HepG2 (cell line): ENCODE data around the gene MRPL54. TPM values are rescaled to one million over a fixed set of nuclear protein-coding genes. Genes with fewer than 3 reads are reported as not detected.

ENCODE experiments used
- ERF ChIP-seq: IDR thresholded peaks from 2 replicates; pipeline ENCODE4 v1.6.1; 2018; ENCODE audit warnings: missing biosample characterization, missing genetic modification reagents
- KDM6A ChIP-seq: IDR thresholded peaks from 2 replicates; pipeline ENCODE4 v1.6.1; 2016; ENCODE audit warnings: low read depth
- PATZ1 ChIP-seq: sonication (generic); formaldehyde crosslinking; IDR thresholded peaks from 2 replicates; pipeline ENCODE4 v1.4.0; 2020; ENCODE audit warnings: missing genetic modification reagents
- PCBP1 ChIP-seq: fragments of 200-400 bp; formaldehyde crosslinking; IDR thresholded peaks from 2 replicates; pipeline ENCODE4 v1.6.1; 2017; ENCODE audit warnings: mild to moderate bottlenecking, low read depth, low read length, borderline replicate concordance
- PHF21A ChIP-seq: sonication (generic); formaldehyde crosslinking; IDR thresholded peaks from 2 replicates; pipeline ENCODE4 v1.5.0; 2020; ENCODE audit warnings: mild to moderate bottlenecking, missing genetic modification reagents
- SMAD3 ChIP-seq: sonication (generic); formaldehyde crosslinking; IDR thresholded peaks from 2 replicates; pipeline ENCODE4 v1.4.0; 2020; ENCODE audit warnings: missing genetic modification reagents
- TSC22D2 ChIP-seq: sonication (generic); formaldehyde crosslinking; IDR thresholded peaks from 2 replicates; pipeline ENCODE4 v1.5.1; 2020; ENCODE audit warnings: missing genetic modification reagents, mild to moderate bottlenecking, borderline replicate concordance
- ZNF251 ChIP-seq: sonication (generic); formaldehyde crosslinking; IDR thresholded peaks from 2 replicates; pipeline ENCODE4 v1.9.0; 2021; ENCODE audit warnings: mild to moderate bottlenecking, missing genetic modification reagents
- ZNF296 ChIP-seq: sonication (generic); formaldehyde crosslinking; conservative IDR thresholded peaks from 2 replicates; pipeline ENCODE4 v1.5.0; 2020; ENCODE audit warnings: mild to moderate bottlenecking, missing genetic modification reagents
- ZNF350 ChIP-seq: sonication (generic); formaldehyde crosslinking; IDR thresholded peaks from 2 replicates; pipeline ENCODE4 v1.4.0; 2020; ENCODE audit warnings: mild to moderate bottlenecking, low read depth, missing genetic modification reagents, borderline replicate concordance
- ZNF501 ChIP-seq: sonication (generic); formaldehyde crosslinking; IDR thresholded peaks from 2 replicates; pipeline ENCODE4 v1.5.1; 2020; ENCODE audit warnings: mild to moderate bottlenecking, moderate library complexity, missing genetic modification reagents
- ZNF563 ChIP-seq: sonication (generic); formaldehyde crosslinking; IDR thresholded peaks from 2 replicates; pipeline ENCODE4 v1.8.0; 2022; ENCODE audit warnings: mild to moderate bottlenecking, moderate library complexity, missing genetic modification reagents
- ZNF660 ChIP-seq: sonication (generic); formaldehyde crosslinking; IDR thresholded peaks from 2 replicates; pipeline ENCODE4 v1.5.1; 2020; ENCODE audit warnings: mild to moderate bottlenecking, low read depth, missing genetic modification reagents, borderline replicate concordance
- ZNF784 ChIP-seq: sonication (generic); formaldehyde crosslinking; IDR thresholded peaks from 2 replicates; pipeline ENCODE4 v1.5.1; 2020; ENCODE audit warnings: missing genetic modification reagents, mild to moderate bottlenecking, borderline replicate concordance
- polyA plus RNA-seq, 8 experiments: library from polyadenylated mRNA; depleted of rRNA in 3 of 8; stranded (reverse) in 7 of 8; unstranded in 1 of 8; fragments of >200 nt; fragmentation: Illumina TruSeq in 4 of 8; extraction: Trizol in 4 of 8; gene quantifications; 2 replicates each; pipeline versions ENCODE4 v1.2.1 to v1.2.3, GENCODE V29; 2011 to 2016; ENCODE audit warnings: low read depth in 4 of 8, missing spikeins in 1 of 8, mixed read lengths in 1 of 8; ENCODE audit not compliant: insufficient read depth in 1 of 8
- total RNA-seq, 5 experiments: library from RNA; depleted of rRNA; stranded (reverse); fragments of >200 nt; fragmentation: Illumina TruSeq; extraction: Trizol; gene quantifications; 2 replicates each; pipeline ENCODE4 v1.2.3, GENCODE V29; 2016; ENCODE audit warnings: low read depth in 1 of 5
- TF ChIP-seq, protein P1 (sequence below): sonication (generic); formaldehyde crosslinking; IDR thresholded peaks from 2 replicates; pipeline ENCODE4 v1.8.1; 2022; ENCODE audit warnings: low read depth, mild to moderate bottlenecking, missing genetic modification reagents
- TF ChIP-seq, protein P2 (sequence below): sonication (generic); formaldehyde crosslinking; IDR thresholded peaks from 2 replicates; pipeline ENCODE4 v1.5.0; 2020; ENCODE audit warnings: missing genetic modification reagents
- TF ChIP-seq, protein P3 (sequence below): sonication (generic); formaldehyde crosslinking; IDR thresholded peaks from 2 replicates; pipeline ENCODE4 v1.4.0; 2020; ENCODE audit warnings: missing genetic modification reagents, low read depth, mild to moderate bottlenecking, borderline replicate concordance
- TF ChIP-seq, protein P4 (sequence below): sonication (generic); formaldehyde crosslinking; conservative IDR thresholded peaks from 2 replicates; pipeline ENCODE4 v1.4.0; 2020; ENCODE audit warnings: mild to moderate bottlenecking, missing genetic modification reagents, moderate library complexity

Gene MRPL54
- total and polyA plus RNA-seq, 2 of the 13 experiments (the other 11 are each of a cell fraction or from before 2014, with no cell fraction given) = 36.8 to 66.9 TPM

DNA sequence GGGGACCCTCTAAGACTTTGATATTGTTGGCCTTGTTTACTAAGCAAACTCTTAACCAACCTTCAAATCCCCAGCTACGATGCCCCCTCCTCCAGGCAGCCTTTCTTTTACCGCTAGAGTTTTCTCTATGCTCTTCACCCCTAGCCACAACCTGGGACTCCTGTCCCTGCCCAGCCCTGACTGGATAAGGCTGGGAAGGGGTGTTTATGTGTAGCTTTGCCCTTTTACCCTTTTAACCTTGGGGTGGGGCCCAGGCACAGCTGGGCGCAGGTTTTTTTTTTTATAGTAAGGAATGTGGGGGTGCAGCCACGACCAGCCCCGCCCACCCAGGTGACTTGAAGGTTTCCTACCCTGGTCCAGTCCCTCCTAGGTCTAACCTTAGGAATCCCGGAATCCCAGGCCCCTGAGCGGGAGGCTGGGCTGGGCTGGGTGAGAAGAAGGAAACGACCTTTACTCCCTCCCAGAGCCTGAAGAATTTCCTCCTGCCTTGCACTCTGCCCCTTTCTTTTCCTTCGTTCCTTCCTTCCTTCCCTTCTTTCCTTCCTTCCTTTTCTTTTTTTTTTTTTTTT, 42.0 kb upstream of the MRPL54 start (continued):
- TF ChIP-seq, protein P1, sequence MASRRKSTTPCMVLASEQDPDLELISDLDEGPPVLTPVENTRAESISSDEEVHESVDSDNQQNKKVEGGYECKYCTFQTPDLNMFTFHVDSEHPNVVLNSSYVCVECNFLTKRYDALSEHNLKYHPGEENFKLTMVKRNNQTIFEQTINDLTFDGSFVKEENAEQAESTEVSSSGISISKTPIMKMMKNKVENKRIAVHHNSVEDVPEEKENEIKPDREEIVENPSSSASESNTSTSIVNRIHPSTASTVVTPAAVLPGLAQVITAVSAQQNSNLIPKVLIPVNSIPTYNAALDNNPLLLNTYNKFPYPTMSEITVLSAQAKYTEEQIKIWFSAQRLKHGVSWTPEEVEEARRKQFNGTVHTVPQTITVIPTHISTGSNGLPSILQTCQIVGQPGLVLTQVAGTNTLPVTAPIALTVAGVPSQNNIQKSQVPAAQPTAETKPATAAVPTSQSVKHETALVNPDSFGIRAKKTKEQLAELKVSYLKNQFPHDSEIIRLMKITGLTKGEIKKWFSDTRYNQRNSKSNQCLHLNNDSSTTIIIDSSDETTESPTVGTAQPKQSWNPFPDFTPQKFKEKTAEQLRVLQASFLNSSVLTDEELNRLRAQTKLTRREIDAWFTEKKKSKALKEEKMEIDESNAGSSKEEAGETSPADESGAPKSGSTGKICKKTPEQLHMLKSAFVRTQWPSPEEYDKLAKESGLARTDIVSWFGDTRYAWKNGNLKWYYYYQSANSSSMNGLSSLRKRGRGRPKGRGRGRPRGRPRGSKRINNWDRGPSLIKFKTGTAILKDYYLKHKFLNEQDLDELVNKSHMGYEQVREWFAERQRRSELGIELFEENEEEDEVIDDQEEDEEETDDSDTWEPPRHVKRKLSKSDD (CRISPR knock-in tag) = no peak
- TF ChIP-seq ZNF784 (CRISPR knock-in tag) (no peak), TSC22D2 (no peak), ERF (CRISPR knock-in tag) (0 out of 2 replicates have a peak, but pooled peaks have one; percentile 22), ZNF660 (CRISPR knock-in tag) (no peak), KDM6A (CRISPR knock-in tag) (no peak), ZNF501 (CRISPR knock-in tag) (no peak), ZNF563 (CRISPR knock-in tag) (no peak), PCBP1 (no peak), PATZ1 (CRISPR knock-in tag) (peak; percentile 44; the same call in 1 of the 2 replicates), ZNF296 (CRISPR knock-in tag) (no peak), ZNF350 (CRISPR knock-in tag) (no peak), SMAD3 (CRISPR knock-in tag) (no peak), PHF21A (CRISPR knock-in tag) (no peak; the same call in 1 of the 2 replicates), ZNF251 (no peak)
- TF ChIP-seq, protein P2, sequence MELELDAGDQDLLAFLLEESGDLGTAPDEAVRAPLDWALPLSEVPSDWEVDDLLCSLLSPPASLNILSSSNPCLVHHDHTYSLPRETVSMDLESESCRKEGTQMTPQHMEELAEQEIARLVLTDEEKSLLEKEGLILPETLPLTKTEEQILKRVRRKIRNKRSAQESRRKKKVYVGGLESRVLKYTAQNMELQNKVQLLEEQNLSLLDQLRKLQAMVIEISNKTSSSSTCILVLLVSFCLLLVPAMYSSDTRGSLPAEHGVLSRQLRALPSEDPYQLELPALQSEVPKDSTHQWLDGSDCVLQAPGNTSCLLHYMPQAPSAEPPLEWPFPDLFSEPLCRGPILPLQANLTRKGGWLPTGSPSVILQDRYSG (CRISPR knock-in tag) = no peak
- TF ChIP-seq, protein P3, sequence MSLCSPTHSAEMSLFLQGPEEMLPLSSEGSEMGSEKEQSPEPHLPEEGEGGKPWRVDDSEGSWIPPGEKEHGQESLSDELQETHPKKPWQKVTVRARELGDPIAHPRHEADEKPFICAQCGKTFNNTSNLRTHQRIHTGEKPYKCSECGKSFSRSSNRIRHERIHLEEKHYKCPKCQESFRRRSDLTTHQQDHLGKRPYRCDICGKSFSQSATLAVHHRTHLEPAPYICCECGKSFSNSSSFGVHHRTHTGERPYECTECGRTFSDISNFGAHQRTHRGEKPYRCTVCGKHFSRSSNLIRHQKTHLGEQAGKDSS (CRISPR knock-in tag) = no peak
- TF ChIP-seq, protein P4, sequence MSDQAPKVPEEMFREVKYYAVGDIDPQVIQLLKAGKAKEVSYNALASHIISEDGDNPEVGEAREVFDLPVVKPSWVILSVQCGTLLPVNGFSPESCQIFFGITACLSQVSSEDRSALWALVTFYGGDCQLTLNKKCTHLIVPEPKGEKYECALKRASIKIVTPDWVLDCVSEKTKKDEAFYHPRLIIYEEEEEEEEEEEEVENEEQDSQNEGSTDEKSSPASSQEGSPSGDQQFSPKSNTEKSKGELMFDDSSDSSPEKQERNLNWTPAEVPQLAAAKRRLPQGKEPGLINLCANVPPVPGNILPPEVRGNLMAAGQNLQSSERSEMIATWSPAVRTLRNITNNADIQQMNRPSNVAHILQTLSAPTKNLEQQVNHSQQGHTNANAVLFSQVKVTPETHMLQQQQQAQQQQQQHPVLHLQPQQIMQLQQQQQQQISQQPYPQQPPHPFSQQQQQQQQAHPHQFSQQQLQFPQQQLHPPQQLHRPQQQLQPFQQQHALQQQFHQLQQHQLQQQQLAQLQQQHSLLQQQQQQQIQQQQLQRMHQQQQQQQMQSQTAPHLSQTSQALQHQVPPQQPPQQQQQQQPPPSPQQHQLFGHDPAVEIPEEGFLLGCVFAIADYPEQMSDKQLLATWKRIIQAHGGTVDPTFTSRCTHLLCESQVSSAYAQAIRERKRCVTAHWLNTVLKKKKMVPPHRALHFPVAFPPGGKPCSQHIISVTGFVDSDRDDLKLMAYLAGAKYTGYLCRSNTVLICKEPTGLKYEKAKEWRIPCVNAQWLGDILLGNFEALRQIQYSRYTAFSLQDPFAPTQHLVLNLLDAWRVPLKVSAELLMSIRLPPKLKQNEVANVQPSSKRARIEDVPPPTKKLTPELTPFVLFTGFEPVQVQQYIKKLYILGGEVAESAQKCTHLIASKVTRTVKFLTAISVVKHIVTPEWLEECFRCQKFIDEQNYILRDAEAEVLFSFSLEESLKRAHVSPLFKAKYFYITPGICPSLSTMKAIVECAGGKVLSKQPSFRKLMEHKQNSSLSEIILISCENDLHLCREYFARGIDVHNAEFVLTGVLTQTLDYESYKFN (CRISPR knock-in tag) = 0 out of 2 replicates have a peak, but pooled peaks have one; percentile 45
